KMS-11 (cell line): ENCODE data around the gene CLEC6A.
"Not testable (repeated sequence)": the region's sequence is repeated elsewhere in the genome, so short reads cannot be mapped to it uniquely, and the experiment has no call there.

Experiments
- H2AFZ ChIP-seq: fragments of 200-600 bp; sonication (generic); 2 replicates; pipeline ENCODE4 v1.6.1; 2016; ENCODE audit warnings: antibody characterized with exemption, mixed run types, low read depth
- H3K27ac ChIP-seq: fragments of 200-600 bp; sonication (generic); 2 replicates; pipeline ENCODE4 v1.6.1; 2016; ENCODE audit warnings: mild to moderate bottlenecking, mixed run types
- H3K27me3 ChIP-seq: fragments of 200-600 bp; sonication (generic); 2 replicates; pipeline ENCODE4 v1.6.1; 2017; ENCODE audit warnings: mild to moderate bottlenecking, low read depth, mixed run types, moderate library complexity; ENCODE audit not compliant: insufficient read depth
- H3K36me3 ChIP-seq: fragments of 200-600 bp; sonication (generic); 2 replicates; pipeline ENCODE4 v1.6.1; 2017; ENCODE audit warnings: mild to moderate bottlenecking, mixed run types; ENCODE audit not compliant: insufficient read depth
- H3K4me1 ChIP-seq: fragments of 200-600 bp; sonication (generic); 2 replicates; pipeline ENCODE4 v1.6.1; 2016; ENCODE audit warnings: mild to moderate bottlenecking, low read depth, mixed run types; ENCODE audit not compliant: poor library complexity, severe bottlenecking
- H3K4me2 ChIP-seq: fragments of 200-600 bp; sonication (generic); 2 replicates; pipeline ENCODE4 v1.7.0; 2016; ENCODE audit warnings: mild to moderate bottlenecking, mixed run types
- H3K4me3 ChIP-seq: fragments of 200-600 bp; sonication (generic); IDR thresholded peaks from 2 replicates; pipeline ENCODE4 v1.6.1; 2017; ENCODE audit warnings: low read depth, low read length, mixed read lengths; ENCODE audit not compliant: insufficient read depth
- H3K79me2 ChIP-seq: fragments of 200-600 bp; sonication (generic); 2 replicates; pipeline ENCODE4 v1.6.1; 2016; ENCODE audit warnings: low read depth, mixed run types; ENCODE audit not compliant: insufficient read depth
- H3K9ac ChIP-seq: fragments of 200-600 bp; sonication (generic); 2 replicates; pipeline ENCODE4 v1.6.1; 2016; ENCODE audit warnings: mild to moderate bottlenecking, mixed run types
- H4K20me1 ChIP-seq: fragments of 200-600 bp; sonication (generic); 2 replicates; pipeline ENCODE4 v1.6.1; 2016; ENCODE audit warnings: mild to moderate bottlenecking, mixed run types; ENCODE audit not compliant: insufficient read depth
- TF ChIP-seq, protein P1 (sequence below): fragments of 200-600 bp; sonication (generic); conservative IDR thresholded peaks from 2 replicates; pipeline ENCODE4 v1.6.1; 2017; ENCODE audit warnings: low read depth, mild to moderate bottlenecking, antibody characterized with exemption, low read length, moderate library complexity, mixed read lengths

The CLEC6A gene

DNA sequence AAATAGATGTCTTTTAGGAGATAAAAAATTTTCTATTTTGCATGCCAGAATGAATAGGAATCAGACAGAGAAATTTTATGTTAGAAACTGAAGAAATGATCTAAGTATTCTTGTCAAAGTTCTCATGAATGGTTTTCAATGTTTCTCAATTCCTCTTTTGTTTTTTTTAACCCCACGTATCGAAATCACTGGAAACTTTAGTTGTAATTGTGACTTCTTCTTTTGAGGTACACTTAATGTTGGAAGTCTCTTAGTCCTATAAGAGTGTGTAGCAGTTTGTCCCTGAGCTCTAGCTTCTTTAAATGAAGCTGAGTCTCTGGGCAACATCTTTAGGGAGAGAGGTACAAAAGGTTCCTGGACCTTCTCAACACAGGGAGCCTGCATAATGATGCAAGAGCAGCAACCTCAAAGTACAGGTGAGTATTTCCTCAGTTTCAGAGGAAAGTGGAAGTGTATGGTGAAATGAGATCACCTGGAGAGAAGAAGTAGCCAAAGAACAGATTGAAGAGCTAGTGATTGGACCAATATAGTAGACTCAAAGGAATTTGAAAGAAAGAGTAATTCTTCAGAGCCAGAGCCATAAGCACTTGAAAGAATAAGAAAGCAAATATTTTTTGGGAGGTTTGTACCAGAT is at the start of gene CLEC6A:
CLEC6A (plus strand) TSS at position 236 of the 634 bp plus-strand sequence; CDS start at position 386, 150 bp downstream.
- Histone ChIP-seq H3K4me3 (no peak within 1 kb of the TSS), H3K79me2 (no peaks in the 10 kb centered on the region), H3K36me3 (no peaks in the 10 kb centered on the region), H4K20me1 (no peaks in the 10 kb centered on the region), H3K4me1 (no peaks in the 10 kb centered on the region), H3K27me3 (no peaks in the 10 kb centered on the region), H2AFZ (no peak within 1 kb of the TSS), H3K27ac (no peak within 1 kb of the TSS), H3K9ac (no peak within 1 kb of the TSS), H3K4me2 (no peak within 1 kb of the TSS)
- TF ChIP-seq, protein P1, sequence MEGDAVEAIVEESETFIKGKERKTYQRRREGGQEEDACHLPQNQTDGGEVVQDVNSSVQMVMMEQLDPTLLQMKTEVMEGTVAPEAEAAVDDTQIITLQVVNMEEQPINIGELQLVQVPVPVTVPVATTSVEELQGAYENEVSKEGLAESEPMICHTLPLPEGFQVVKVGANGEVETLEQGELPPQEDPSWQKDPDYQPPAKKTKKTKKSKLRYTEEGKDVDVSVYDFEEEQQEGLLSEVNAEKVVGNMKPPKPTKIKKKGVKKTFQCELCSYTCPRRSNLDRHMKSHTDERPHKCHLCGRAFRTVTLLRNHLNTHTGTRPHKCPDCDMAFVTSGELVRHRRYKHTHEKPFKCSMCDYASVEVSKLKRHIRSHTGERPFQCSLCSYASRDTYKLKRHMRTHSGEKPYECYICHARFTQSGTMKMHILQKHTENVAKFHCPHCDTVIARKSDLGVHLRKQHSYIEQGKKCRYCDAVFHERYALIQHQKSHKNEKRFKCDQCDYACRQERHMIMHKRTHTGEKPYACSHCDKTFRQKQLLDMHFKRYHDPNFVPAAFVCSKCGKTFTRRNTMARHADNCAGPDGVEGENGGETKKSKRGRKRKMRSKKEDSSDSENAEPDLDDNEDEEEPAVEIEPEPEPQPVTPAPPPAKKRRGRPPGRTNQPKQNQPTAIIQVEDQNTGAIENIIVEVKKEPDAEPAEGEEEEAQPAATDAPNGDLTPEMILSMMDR, result no peak

DNA sequence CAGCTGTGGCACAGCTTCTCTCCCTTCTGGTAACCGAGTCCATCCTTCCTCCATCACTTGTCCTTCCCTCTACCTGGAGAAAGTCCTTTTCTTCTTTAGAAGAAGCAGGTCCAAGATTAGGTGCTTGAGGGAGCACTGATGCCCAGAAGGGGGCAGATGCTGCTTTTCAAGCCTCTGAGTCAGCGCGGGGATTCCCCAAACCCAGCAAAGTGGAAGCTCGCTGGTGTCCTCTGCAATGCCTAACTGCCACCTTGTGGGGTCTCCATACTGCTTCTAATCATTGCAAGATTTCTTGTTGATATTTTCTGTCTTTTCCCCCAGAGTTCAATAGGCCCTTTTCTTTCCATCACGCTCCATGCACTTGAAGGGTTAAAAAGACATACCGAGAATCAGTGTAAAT is 36.2 kb upstream of the CLEC6A start:
- H3K27me3 ChIP-seq, H3K27ac ChIP-seq, H2AFZ ChIP-seq, H3K79me2 ChIP-seq, H3K4me1 ChIP-seq, H3K4me2 ChIP-seq, H3K36me3 ChIP-seq, H4K20me1 ChIP-seq, H3K9ac ChIP-seq, H3K4me3 ChIP-seq: not testable (repeated sequence)

DNA sequence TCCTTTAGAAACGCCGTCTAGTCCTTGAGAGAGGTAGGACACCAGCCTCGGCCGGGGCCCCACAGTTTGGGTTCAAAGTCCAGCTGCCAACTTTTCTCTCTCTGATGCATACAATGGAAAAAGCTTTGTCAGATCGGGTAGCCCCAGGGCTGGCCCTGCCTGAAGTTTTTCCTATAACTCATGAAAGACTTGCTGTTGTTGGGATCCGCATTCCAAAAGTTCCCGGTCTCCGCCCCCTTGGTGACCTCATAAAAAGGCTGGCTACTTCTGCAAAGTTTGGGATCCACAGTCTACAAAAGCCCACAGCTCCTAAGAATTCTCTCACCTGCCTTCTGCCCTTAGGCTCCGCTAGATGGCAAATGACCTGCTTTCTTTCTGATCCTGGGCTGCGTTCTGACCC is 35.3 kb upstream of the CLEC6A start:
- Histone ChIP-seq H3K4me2 (no peak overlapping the region), H3K9ac (no peak overlapping the region), H3K27me3 (no peaks in the 10 kb centered on the region), H3K4me1 (no peaks in the 10 kb centered on the region), H3K36me3 (no peaks in the 10 kb centered on the region), H3K4me3 (no peak overlapping the region), H3K79me2 (no peaks in the 10 kb centered on the region), H3K27ac (no peak overlapping the region), H4K20me1 (no peaks in the 10 kb centered on the region), H2AFZ (no peak overlapping the region)
- TF ChIP-seq, protein P1, result no peak

DNA sequence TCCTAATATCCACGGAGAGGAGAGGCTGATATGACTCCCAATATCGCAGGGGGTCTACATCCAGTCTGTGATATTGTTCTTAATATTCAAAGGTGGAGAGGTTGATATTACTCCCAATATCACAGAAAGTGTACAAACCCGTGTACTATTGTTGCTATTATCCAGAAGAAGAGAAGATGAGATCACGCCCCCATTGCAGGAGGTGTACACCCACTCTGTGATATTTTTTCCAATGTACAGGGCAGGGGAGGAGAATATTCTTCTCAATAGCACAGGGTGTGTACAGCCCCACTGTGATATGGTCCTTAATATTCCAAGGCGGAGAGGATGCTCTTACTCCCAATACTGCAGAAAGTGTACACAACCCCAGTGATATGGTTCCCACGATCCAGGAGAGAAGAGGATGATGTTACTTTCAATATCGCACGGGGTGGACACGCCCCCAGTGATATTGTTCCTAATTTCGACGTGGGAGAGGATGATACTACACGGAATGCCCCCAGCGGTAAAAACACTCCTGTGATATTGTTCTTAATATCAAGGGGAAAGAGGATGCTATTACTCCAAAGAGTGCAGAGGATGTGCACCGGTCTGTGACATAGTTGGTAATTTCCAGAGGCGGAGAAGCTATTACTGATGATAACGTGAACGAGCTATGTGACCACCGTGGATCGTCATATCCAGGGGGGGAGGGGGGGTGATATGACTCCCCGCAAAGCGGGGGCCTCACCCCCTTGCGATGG is 11.1 kb upstream of the CLEC6A start:
- H3K36me3 ChIP-seq, H3K9ac ChIP-seq, H3K4me3 ChIP-seq, H3K4me2 ChIP-seq, H3K79me2 ChIP-seq, H3K27me3 ChIP-seq, H3K27ac ChIP-seq, H3K4me1 ChIP-seq, H2AFZ ChIP-seq, H4K20me1 ChIP-seq: not testable (repeated sequence)

DNA sequence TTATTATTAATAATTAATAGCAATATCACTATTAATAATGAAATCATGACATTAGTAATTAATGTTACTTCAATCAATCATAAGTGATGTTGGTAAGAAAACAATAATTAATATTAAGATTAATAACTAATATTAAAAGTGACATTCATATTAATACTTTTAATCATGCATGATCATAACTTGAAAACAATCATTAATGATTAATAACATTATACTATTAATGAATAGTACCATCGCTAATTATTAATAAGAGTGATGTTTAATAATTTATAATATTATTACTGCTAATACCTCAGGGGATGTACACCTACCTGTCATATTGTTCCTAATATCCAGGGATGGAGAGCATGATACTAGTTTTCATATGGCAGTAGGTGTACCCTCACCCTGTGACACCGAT is 10.0 kb upstream of the CLEC6A start:
- Histone ChIP-seq H3K36me3 (no peaks in the 10 kb centered on the region), H3K9ac (no peak overlapping the region), H3K4me3 (no peak overlapping the region), H3K4me1 (no peaks in the 10 kb centered on the region), H3K27ac (no peak overlapping the region), H3K27me3 (no peaks in the 10 kb centered on the region), H3K4me2 (no peak overlapping the region), H3K79me2 (no peaks in the 10 kb centered on the region), H2AFZ (no peak overlapping the region), H4K20me1 (no peaks in the 10 kb centered on the region)
- TF ChIP-seq, protein P1, result no peak
